ENCODE results near the gene RECQL.
"Not testable (repeated sequence)": the region's sequence is repeated elsewhere in the genome, so short reads cannot be mapped to it uniquely, and the experiment has no call there.

The RECQL gene

DNA sequence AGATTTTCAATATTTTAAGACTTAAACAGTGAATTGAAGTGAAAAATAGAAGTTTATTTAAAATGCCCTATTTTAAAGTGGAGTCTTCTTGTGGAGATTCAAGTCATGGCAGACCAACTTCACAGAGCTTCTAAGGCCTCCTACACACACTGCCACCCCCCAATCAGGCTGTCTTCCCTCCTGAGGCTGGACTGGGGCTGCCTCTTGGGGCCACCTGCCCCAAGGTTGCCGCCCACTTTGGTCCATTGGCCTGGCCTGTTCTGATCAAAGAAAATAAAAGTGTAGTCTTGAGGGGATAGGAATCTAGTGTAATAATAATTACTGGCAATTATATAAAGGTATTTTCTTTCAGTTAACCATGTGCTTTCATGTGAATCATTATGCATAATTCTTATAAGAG is 1.4 kb upstream of the RECQL start:
- no peak for DNase-seq (ENCODE audit: low read depth)

DNA sequence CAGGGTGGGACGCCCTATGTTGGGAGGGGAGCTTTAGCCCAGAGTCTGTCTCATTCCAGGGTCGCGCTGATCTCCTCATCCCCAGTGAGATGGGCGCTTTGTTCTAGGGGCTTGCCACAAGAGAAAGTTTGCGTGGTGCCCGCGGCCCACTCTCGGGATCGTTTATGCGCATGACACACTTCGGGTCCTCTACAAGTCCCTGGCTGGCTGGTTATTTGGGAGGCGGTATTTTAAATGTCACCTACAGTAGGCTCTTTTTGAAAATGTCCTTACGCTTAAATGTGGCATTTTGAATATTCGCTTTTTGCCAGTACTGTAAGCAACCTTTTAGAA is 695 bp upstream of the RECQL start:
- no peak for DNase-seq (ENCODE audit: low read depth)

DNA sequence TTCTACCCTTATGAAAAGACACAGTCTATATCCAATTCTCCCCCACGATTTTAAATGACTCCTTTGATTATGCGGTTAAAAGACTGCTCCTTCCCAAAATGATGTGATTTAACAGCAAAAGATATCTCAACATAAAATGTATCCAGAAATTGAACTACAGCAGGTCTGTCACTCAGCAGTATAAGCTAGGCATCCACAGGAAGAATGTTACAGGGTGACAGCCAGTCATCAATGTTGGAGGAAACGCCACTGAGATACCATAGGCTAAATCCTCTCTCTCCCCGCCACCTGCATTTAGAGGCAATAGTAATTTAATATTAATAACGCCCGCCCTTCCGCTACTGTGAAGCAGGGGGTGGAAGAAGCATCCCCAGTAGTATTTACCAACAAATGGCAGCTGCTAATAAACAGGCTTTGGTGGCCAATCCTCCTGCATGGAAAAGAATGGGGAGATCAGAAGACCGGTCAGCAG is 613 bp downstream of the RECQL start:
- DNase-seq (ENCODE audit: low read depth), result no peak

DNA sequence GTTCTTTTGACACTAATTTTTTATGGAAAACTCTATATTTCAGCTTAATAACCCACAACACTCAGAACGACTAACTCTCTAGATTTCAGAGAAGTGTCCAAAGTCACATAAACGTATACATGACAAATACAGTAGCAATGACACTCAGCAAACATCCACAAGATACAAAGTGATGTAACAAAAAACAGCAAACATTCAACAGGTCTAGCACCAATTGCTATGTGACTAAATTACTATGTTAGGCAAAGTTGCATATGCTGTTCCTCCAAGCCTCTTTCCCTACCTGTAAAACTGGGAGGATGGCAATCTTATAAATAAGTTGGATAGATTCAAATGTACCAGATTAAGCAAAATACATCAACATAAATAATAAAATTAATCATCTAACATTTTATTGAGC is 1.7 kb downstream of the RECQL start:
- no peak for DNase-seq (ENCODE audit: low read depth)

GRCh38 chr12:21485998-21486397 is 15.4 kb downstream of the RECQL start:
- no peak for DNase-seq (ENCODE audit: low read depth)

GRCh38 chr12:21483531-21483930 is 17.9 kb downstream of the RECQL start:
- no peak for DNase-seq (ENCODE audit: low read depth)

DNA sequence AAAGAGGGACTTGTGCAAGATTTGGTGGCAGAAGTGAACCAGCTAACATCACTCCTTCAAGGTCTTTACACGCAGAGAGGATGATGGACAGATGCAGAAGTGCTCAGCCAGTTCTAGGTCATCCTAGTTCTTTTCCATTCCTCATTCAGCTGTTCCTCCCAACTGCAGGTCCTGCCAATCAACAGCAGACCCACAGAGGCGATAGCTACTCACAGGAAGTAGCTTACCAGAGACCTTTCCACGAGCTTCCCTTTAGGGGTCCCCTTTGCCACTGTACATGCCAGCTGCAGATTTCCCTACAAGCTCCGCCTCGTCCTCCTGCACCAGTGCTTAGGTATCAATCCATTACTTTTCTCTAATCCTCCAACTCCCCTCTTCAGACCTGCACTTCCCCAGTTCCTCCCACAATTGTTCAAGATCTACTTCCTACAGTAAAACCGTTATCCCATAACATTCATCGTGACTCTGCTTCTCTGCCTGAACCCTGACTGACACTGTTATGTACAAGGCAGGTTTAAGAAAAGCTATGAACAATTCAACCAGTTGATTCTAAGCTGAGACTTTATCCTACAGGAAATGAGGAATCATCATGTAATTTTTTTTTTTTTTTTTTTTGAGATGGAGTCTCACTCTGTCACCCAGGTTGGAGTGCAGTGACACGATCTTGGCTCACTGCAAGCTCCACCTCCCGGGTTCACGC is 22.5 kb downstream of the RECQL start:
- no peak for DNase-seq (ENCODE audit: low read depth)

DNA sequence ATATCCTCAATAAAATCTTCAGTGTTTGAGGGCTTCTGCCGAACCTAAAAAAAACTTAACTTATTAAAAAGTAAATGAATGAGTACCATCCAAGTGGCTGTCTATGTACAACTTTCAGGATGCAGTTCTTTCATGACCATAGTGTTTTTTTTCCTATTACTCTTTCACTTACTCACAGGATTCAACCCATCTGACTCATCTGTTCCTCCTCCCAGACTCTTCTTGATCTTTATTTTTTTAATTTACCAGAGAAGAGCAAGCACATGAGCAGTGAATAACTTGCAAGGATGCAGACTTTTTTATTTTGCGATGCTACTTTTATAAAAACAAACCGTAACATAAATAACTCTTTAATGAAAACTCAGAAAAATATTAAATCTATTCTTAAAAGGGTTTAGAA is 24.5 kb downstream of the RECQL start:
- DNase-seq (ENCODE audit: low read depth), result no peak

- no peak for DNase-seq (ENCODE audit: low read depth)
These were observed 25.9 kb downstream of the RECQL start for GRCh38 chr12:21475552-21475951.

- DNase-seq (ENCODE audit: low read depth), result no peak
These were observed 29.1 kb downstream of the RECQL start for GRCh38 chr12:21472197-21472823.

DNA sequence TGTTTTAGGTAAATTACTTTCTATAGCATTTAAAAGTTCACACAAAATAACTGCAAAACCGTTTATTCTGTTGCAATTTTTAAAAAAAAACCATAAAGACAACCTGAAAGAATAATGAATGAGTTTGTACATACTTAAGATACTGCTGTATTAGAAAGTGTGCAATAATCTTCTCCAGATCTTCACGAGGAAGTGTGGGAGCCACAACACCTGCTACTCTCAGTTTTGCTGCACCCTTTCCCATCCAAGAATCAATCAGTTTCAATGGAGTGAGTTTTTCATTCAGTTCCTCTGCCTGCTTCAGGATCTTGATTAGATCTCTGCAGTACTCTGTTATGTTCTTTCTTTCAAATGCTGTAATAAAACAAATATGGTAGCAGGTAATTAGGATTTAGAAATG is 30.1 kb downstream of the RECQL start:
- DNase-seq (ENCODE audit: low read depth), result no peak

GRCh38 chr12:21467334-21467733 is 34.1 kb downstream of the RECQL start:
- DNase-seq (ENCODE audit: low read depth), result not testable (repeated sequence)

DNA sequence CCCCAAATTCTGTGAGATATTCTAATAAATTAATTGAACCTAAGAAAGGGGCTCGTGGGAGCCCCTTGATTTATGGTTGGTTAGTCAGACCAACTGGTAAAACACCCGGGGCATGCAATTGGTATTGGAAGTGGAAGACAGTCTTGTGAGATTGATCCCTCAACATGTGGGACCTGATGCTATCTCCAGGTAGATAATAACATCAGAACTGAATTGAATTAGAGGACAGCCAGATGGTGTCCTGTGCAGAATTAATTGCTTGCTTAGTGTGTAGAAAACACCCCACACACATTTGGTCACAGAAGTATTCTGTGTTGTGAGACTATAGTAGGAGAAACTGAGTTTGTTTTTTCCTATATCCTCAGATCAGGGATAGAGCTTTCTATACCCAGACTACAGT is 42.0 kb downstream of the RECQL start:
- DNase-seq (ENCODE audit: low read depth), result no peak

DNA sequence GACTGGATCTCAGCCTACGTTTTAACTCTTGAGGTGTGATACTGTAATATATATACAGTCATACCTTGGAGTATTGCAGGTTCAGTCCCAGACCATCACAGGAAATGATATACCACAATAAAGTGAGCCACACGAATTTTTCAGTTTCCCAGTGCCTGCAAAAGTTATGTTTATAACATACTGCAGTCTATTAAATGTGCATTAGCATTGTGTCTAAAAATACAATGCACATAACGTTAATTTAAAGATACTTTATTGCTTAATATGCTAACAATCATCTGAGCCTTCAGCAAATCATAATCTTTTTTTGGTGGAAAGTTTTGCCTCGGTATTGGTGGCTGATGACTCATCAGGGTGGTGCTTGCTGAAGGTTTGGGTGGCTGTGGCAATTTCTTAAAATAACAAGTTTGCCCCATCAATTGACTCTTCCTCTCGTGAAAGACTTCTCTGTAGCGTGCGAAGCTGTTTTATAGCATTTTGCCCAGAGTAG is 45.1 kb downstream of the RECQL start:
- no peak for DNase-seq (ENCODE audit: low read depth)

DNA sequence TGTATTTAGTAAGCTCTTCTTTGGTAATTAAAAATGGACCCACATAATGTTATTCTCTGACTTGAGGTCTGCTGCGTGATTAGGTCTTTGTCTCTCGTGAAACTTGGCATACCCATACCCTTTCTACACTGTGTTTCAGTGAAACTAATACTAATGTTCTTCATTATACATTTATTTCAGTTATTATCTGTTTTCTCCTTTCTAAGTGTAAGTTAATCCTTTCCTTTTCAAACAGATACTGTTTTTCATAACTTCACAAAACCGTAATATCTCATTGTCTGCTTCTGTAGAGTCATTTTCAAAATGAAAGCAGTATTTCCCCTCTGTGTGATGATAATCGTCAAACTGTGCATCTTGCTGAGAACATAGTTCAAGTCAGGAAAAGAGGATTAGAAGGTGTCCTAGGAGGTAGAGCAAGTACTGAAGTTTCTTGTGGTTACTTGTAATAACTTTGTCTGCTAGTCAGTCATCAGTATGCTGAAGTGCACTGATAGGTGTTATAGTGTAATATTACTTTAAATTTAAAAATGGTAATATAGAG is 48.1 kb downstream of the RECQL start:
- no peak for DNase-seq (ENCODE audit: low read depth)

GRCh38 chr12:21451529-21451928 is 49.9 kb downstream of the RECQL start:
- DNase-seq (ENCODE audit: low read depth), result peak; percentile 65

DNA sequence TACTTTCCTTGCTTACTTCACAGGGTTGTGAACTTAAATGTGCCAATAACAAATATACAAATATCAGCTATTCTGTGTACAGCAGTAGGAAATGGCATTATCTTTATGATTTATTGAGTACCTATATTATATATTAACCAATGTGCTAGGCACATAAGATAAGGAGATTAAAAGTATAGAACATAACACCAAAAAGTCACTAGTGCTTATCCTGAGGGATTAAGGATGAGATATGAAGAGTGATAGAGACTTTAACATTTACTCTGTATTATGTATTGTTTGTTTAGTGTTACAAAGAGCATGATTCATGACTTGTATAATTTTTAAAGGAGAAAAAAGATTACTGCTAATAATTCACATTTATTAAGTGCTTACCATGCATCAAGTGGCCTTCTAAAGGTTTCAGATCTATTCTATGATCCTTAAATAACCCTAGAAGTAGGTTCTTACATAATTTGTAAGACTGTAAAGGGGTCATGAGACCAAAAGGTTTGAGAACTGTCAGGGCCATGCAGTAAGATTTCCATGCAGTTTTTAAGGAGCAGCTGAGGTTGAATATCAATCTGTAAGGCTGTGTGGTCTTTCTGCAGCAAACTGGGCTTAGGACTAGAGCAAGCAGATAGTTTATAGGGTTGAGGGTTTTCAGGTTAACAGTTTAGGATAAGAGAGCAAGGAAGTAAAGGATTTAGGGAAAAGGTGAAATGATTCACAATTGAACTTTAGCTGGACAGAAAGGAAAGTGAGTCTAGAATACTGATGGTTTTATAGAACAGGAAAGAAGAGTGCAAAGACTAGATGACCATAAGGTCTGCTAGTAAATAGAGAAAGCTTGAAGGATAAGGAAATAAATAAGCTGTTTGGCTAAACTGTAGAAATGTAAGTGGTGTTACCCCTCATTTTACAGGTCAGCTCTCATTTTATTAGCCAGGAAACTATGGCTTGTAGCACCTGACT is 57.0 kb downstream of the RECQL start:
- no peak for DNase-seq (ENCODE audit: low read depth)

- DNase-seq (ENCODE audit: low read depth), result no peak
These were observed 62.1 kb downstream of the RECQL start for GRCh38 chr12:21439347-21439746.

DNA sequence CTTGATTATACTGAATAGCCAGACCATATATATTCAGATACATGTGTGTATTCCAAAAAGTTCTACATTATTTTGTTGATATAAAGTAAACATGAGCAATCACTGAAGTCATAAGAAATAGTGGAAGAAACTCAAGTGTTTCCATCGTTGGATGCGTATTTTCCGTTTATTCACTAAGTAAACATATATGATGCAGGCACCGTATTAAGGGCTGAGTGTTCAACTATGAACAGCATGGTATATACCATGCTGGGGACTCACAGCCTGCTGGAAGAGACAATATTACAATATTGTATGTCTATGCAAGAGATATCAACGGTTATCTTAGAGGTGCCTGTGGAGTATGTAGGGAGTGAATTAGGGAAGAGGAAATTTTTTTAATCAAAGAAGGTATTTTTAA is 62.8 kb downstream of the RECQL start:
- no peak for DNase-seq (ENCODE audit: low read depth)

GRCh38 chr12:21434699-21435098 is 66.7 kb downstream of the RECQL start:
- no peak for DNase-seq (ENCODE audit: low read depth)

DNA sequence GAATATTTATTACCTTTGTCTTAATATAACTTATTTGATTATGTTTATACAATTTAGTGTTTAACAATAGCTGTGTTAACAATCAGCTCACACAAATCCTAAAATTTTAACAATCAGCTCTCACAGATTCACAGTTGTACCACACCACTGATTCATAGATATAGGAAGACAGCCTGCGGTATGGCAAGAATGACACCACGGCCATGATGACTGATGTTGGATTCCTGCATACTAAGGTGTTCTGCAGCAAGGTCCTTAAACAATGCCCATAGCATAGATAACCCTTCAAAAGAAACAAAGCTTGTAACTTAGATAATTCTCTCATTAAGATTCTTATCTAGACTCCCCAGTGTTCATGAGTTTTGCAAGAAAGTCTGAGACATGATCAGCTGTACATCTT is 67.9 kb downstream of the RECQL start:
- no peak for DNase-seq (ENCODE audit: low read depth)

- no peak for DNase-seq (ENCODE audit: low read depth)
These were observed 71.4 kb downstream of the RECQL start for GRCh38 chr12:21429994-21430393.

Data from HS-27A (cell line).